Measurements from ENCODE around the gene EED.

- TF ChIP-seq CTCF (IDR thresholded peaks at IDR 0.05; ENCODE audit: poor library complexity) = no peak
- no peak for TF ChIP-seq EZH2phosphoT487 (IDR thresholded peaks at IDR 0.05; ENCODE audit: low read depth, severe bottlenecking, unreplicated experiment)
Measured at GRCh38 chr11:86275493-86276370, 31.2 kb downstream of the EED start.

Measured in hepatocyte (in vitro differentiated cells).